ENCODE data around the gene C3orf49.

C3orf49 gene

DNA sequence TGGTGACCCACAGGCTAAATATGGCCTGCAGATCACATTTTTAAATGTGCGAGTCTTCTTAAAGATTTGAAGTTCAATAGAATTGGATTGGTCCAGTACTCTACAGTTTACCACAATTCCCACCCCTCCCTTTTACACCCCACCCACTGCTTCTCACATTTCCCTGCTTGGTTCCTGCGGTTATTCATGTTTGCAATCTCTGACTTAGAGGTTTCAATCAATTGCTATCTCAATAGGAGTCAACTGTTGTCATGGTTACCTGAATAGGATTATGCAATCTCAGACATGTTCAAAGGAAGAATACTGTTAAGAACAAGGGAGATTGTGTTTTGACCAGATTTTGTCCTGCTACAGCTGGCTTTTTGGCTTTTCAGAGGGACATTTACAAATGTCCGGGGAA is 4.9 kb upstream of the C3orf49 start:
- Mint-ChIP-seq H3K27me3 (ENCODE audit: low read depth) (peaks cover 5% of the 10 kb centered on the region), H3K36me3 (ENCODE audit: low read depth) (no peaks in the 10 kb centered on the region), H3K27ac (no peak overlapping the region), H3K9me3 (no peaks in the 10 kb centered on the region), H3K4me1 (peaks cover 5% of the 10 kb centered on the region), H3K4me3 (no peak overlapping the region)
- TF ChIP-seq, protein P1, sequence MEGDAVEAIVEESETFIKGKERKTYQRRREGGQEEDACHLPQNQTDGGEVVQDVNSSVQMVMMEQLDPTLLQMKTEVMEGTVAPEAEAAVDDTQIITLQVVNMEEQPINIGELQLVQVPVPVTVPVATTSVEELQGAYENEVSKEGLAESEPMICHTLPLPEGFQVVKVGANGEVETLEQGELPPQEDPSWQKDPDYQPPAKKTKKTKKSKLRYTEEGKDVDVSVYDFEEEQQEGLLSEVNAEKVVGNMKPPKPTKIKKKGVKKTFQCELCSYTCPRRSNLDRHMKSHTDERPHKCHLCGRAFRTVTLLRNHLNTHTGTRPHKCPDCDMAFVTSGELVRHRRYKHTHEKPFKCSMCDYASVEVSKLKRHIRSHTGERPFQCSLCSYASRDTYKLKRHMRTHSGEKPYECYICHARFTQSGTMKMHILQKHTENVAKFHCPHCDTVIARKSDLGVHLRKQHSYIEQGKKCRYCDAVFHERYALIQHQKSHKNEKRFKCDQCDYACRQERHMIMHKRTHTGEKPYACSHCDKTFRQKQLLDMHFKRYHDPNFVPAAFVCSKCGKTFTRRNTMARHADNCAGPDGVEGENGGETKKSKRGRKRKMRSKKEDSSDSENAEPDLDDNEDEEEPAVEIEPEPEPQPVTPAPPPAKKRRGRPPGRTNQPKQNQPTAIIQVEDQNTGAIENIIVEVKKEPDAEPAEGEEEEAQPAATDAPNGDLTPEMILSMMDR (IDR thresholded peaks at IDR 0.05; ENCODE audit: unreplicated experiment in 3 of 3): no peak

DNA sequence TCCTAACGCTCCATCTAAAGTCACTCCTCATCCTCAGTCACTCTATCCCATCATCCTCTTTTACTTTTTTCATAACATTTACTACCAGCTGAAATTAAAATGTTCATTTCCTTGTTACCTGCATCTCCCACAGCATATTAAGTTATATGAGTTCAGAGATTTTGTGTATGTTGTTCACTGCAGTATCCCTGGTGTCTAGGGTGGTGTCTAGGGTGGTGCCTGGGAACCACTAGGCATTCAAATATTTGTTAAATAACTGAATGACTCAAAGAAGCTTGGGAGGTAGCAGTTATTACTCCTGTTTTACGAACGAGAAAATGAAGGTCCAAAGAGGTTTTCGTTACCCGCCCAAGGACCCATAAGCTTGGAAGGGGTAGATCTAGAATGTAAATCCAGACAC is 1.9 kb upstream of the C3orf49 start:
- Mint-ChIP-seq H3K27me3 (ENCODE audit: low read depth) (peaks cover 5% of the 10 kb centered on the region), H3K4me3 (no peak overlapping the region), H3K27ac (no peak overlapping the region), H3K36me3 (ENCODE audit: low read depth) (no peaks in the 10 kb centered on the region), H3K4me1 (peaks cover 5% of the 10 kb centered on the region), H3K9me3 (no peaks in the 10 kb centered on the region)
- TF ChIP-seq, protein P1 (IDR thresholded peaks at IDR 0.05; ENCODE audit: unreplicated experiment in 3 of 3): no peak

DNA sequence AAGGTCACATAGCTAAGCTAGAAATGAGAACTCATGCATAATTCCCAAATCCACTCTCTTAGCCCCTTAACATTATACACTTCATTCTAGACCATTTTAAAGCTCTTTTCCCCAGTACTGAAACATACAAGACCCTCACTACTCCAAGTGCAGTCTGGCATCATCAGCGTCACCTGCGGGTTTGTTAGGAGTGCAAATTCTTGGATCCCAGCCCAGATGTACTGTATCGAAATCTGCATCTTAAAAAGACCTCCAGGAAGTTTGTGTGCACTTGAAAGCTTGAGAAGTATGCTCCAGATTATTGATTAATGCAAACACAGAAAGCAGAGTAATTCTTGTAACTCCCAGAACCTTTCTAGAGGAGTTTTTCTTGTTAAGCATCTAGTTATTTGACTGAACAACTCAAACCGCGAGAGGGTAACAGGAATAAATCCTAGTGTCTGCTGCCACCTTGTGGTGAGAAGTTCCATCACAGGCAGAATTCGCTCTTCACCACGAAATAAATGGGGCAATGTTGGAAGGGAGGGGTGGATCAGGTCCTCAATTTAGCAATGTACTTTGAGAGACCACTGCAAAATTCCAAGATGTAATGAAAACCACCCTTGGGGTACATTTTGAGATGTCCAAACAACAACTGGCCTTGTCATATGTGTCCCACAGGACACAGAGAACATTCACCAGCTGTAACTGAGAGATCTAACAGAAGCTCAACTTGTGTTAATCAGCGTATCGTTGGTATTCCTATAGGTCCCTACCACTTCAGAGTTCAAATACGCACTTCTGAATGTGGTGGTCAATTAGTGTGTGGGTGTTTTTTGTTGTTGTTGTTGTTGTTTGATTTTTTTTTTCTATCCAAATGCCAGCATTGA is 583 bp upstream of the C3orf49 start:
- no peak overlapping the region for H3K27ac Mint-ChIP-seq
- TF ChIP-seq, protein P1 (IDR thresholded peaks at IDR 0.05; ENCODE audit: unreplicated experiment in 3 of 3): peak; percentile 83 to 87 (median 84)
- peaks cover 5% of the 10 kb centered on the region for H3K27me3 Mint-ChIP-seq (ENCODE audit: low read depth)
- H3K4me1 Mint-ChIP-seq: peaks cover 2% of the 10 kb centered on the region
- H3K9me3 Mint-ChIP-seq: no peaks in the 10 kb centered on the region
- H3K4me3 Mint-ChIP-seq: no peak overlapping the region
- no peaks in the 10 kb centered on the region for H3K36me3 Mint-ChIP-seq (ENCODE audit: low read depth)

DNA sequence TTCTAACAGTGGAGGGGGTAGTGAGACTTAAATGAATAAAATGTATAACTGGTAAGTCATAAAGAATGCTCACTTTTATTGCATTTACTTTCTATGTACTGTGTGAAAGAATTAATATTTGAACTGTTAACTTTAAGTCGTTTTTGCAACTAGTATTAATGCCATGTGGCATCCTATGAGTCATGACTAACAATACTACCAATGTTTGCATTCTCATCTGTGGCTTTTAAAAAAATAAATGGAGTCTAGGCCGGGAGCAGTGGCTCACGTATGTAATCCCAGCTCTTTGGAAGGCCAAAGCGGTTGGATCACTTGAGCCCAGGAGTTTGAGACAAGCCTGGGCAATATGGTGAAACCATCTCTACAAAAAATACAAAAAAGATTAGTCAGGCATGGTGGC is 5.2 kb downstream of the C3orf49 start:
- no peaks in the 10 kb centered on the region for H3K27me3 Mint-ChIP-seq (ENCODE audit: low read depth)
- H3K4me1 Mint-ChIP-seq: no peaks in the 10 kb centered on the region
- no peaks in the 10 kb centered on the region for H3K9me3 Mint-ChIP-seq
- TF ChIP-seq, protein P1 (IDR thresholded peaks at IDR 0.05; ENCODE audit: unreplicated experiment in 3 of 3): no peak
- no peak overlapping the region for H3K27ac Mint-ChIP-seq
- no peak overlapping the region for H3K4me3 Mint-ChIP-seq
- peaks cover 19% of the 10 kb centered on the region for H3K36me3 Mint-ChIP-seq (ENCODE audit: low read depth)

DNA sequence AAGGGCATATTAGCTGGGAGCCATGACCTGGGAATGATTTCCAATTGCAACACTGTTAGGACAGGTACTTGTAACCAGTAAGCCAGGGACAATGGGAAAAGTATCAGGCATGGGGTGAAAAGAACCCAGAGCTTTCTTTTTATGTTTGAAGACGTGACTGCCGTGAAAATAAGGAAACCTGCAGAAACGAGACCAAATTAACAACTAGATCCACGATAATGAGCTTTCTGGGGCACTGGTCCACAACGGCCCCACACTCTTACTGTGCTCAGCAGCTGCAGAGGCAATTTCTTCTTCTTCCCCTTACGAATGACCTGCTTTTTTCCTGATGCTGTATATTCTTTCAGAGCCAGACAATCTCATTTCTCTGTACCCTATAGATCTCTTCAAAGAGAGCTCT is 11.4 kb downstream of the C3orf49 start:
- Mint-ChIP-seq H3K9me3 (no peaks in the 10 kb centered on the region), H3K27ac (no peak overlapping the region), H3K36me3 (ENCODE audit: low read depth) (peaks cover 51% of the 10 kb centered on the region), H3K27me3 (ENCODE audit: low read depth) (no peaks in the 10 kb centered on the region), H3K4me1 (no peaks in the 10 kb centered on the region), H3K4me3 (no peak overlapping the region)
- TF ChIP-seq, protein P1 (IDR thresholded peaks at IDR 0.05; ENCODE audit: unreplicated experiment in 3 of 3): no peak

DNA sequence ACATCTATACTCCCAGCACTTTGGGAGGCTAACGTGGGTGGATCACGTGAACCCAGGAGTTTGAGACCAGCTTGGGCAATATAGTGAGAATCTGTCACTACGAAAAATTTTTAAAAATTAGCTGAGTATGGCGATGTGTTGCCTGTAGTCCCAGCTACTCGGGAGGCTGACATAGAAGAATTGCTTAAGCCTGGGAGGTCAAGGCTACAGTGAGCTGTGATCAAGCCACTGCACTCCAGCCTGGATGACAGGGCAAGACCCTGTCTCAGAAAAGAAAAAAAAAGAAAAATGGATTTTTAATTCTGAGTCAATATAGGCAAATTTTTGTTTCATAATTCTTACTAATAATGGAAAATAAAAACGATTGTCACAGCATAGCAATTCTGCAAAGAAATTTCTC is 13.3 kb downstream of the C3orf49 start:
- no peak overlapping the region for H3K4me3 Mint-ChIP-seq
- H3K9me3 Mint-ChIP-seq: no peaks in the 10 kb centered on the region
- no peaks in the 10 kb centered on the region for H3K27me3 Mint-ChIP-seq (ENCODE audit: low read depth)
- no peaks in the 10 kb centered on the region for H3K4me1 Mint-ChIP-seq
- TF ChIP-seq, protein P1 (IDR thresholded peaks at IDR 0.05; ENCODE audit: unreplicated experiment in 3 of 3): no peak
- H3K36me3 Mint-ChIP-seq (ENCODE audit: low read depth): peaks cover 48% of the 10 kb centered on the region
- no peak overlapping the region for H3K27ac Mint-ChIP-seq

Measured in nephron (organoid).